GM12874 (cell line): Measurements from ENCODE around the gene AGPAT2.

Experiments
- CTCF ChIP-seq: IDR thresholded peaks from 2 replicates; pipeline ENCODE4 v1.5.1; 2011; ENCODE audit warnings: low read depth, mild to moderate bottlenecking, control low read depth, low read length, moderate library complexity; ENCODE audit not compliant: insufficient read depth

AGPAT2 gene

GRCh38 chr9:136728548-136729123 lies 41.4 kb upstream of the AGPAT2 start:
- TF ChIP-seq CTCF = no peak

GRCh38 chr9:136728080-136728547 lies 40.9 kb upstream of the AGPAT2 start:
- TF ChIP-seq CTCF = peak; percentile 97

- peak; percentile 73 for TF ChIP-seq CTCF
These were observed 39.5 kb upstream of the AGPAT2 start for GRCh38 chr9:136726631-136727191.

- no peak for TF ChIP-seq CTCF
These were observed 38.9 kb upstream of the AGPAT2 start for GRCh38 chr9:136726118-136726517.

- no peak for TF ChIP-seq CTCF
These were observed 38.4 kb upstream of the AGPAT2 start for GRCh38 chr9:136725612-136726011.

- no peak for TF ChIP-seq CTCF
These were observed 37.5 kb upstream of the AGPAT2 start for GRCh38 chr9:136724772-136725171.

- TF ChIP-seq CTCF = no peak
These were observed 36.7 kb upstream of the AGPAT2 start for GRCh38 chr9:136723989-136724388.
